Omental fat pad (tissue), 4 donors: ENCODE results near the gene BEAN1. TPM values are rescaled to one million over a fixed set of nuclear protein-coding genes. Genes with fewer than 3 reads are reported as not detected.

Experiments used
- ATAC-seq: fragments of 150-250 bp; one replicate; pipeline ENCODE4 v1.9.1; 2016; ENCODE audit warnings: mild to moderate bottlenecking, moderate library complexity; ENCODE audit not compliant: low FRiP score
- DNase-seq: peaks from one replicate; pipeline ENCODE4 v3.0.0-alpha.2; 2019; ENCODE audit warnings: low spot score
- total RNA-seq, 4 donors: library from RNA; depleted of rRNA; stranded (reverse); fragments of >200 nt; gene quantifications; one replicate each; pipeline ENCODE4 v1.1.0, GENCODE V29; 2016
- TF ChIP-seq, protein P1 (sequence below), 3 donors: fragments of 450-650 bp; IDR thresholded peaks; one replicate each; pipeline ENCODE4 v1.5.1; 2016 to 2017; ENCODE audit warnings: antibody characterized with exemption in 3 of 3, mild to moderate bottlenecking in 3 of 3, moderate library complexity in 2 of 3

Gene BEAN1
- total RNA-seq, 4 donors from 2014 or later: 0.94 to 2.2 (median 1.3) TPM; not detected in 1

DNA sequence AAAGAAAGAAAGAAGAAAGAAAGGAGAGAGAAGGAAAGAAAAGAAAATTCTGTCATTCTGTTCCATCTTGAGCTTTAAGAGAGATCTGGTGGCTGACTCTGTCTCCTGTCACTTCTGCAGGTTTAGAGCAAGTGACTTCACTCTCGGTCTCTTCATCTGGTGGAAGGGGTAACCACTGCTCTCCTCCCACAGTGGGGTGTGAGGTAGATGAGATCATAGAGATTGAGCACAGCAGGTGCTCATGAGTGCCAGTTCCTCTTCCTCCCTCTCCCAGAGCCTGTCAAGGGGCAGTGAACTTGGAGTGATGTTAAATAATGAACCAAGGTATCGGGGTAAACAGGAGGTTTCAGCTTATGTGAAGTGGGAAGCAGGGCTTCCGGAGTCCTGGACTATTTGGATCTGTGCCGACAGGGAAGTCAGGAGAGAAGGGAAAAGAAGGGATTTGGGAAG is 47.7 kb downstream of the BEAN1 start:
- ATAC-seq (no peak), DNase-seq (no peak)
- TF ChIP-seq, protein P1, sequence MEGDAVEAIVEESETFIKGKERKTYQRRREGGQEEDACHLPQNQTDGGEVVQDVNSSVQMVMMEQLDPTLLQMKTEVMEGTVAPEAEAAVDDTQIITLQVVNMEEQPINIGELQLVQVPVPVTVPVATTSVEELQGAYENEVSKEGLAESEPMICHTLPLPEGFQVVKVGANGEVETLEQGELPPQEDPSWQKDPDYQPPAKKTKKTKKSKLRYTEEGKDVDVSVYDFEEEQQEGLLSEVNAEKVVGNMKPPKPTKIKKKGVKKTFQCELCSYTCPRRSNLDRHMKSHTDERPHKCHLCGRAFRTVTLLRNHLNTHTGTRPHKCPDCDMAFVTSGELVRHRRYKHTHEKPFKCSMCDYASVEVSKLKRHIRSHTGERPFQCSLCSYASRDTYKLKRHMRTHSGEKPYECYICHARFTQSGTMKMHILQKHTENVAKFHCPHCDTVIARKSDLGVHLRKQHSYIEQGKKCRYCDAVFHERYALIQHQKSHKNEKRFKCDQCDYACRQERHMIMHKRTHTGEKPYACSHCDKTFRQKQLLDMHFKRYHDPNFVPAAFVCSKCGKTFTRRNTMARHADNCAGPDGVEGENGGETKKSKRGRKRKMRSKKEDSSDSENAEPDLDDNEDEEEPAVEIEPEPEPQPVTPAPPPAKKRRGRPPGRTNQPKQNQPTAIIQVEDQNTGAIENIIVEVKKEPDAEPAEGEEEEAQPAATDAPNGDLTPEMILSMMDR (IDR thresholded peaks at IDR 0.05): no peak

DNA sequence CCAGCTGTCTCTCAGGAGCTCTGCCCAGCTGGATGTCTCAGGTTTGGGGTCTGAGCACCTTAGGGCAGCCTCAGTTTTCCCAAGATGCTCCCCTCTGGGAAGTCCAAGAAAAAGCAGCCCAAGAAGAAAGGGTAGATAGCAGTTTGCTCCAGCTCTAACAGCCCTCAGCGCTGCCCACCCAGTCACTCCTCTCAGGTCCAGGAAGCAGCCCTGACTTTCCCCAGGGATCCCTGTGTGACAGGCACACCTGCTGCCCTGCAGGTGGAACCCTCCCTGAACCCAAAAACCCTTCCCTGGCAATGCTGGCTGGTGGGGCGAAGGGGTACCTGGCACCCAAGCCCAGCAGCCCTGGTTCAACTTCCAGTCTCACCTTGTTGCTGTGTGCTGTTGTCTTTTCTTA is 48.1 kb downstream of the BEAN1 start:
- TF ChIP-seq, protein P1 (IDR thresholded peaks at IDR 0.05): no peak
- DNase-seq (no peak), ATAC-seq (no peak)

DNA sequence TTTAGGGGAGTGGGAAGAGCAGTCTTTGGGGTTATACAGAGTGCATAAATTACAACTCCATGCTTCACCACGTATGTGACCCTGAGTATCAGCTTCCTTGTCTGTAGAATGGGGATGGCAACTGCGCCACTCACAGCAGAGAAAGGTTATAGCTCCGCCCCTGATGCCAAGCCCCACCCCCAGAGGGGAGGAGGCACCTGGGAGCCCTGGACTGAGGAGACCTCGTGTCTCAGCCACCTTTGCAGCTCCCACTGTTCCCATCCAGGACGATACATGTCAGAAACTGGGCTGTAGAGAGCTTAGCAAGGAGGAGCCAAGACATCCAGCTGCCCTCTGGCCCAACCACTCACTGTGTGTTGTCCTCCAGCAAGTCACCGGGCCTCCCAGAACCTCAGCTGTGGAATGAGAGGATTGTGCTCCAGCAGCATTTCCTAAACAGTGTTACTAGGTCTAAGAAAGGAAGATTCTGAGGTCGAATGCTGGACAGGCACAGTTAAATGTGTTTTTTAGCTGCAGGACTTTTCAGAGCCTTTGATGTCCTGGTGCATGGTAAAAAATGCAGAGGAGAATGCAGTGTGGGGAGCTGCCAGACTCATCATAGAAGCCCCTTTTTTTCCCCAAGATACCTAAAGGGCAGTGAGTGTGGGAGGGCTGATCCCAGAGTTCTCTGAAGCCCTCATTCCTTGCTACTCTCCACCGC is 49.4 kb downstream of the BEAN1 start:
- ATAC-seq (no peak), DNase-seq (no peak)
- TF ChIP-seq, protein P1 (IDR thresholded peaks at IDR 0.05): no peak

DNA sequence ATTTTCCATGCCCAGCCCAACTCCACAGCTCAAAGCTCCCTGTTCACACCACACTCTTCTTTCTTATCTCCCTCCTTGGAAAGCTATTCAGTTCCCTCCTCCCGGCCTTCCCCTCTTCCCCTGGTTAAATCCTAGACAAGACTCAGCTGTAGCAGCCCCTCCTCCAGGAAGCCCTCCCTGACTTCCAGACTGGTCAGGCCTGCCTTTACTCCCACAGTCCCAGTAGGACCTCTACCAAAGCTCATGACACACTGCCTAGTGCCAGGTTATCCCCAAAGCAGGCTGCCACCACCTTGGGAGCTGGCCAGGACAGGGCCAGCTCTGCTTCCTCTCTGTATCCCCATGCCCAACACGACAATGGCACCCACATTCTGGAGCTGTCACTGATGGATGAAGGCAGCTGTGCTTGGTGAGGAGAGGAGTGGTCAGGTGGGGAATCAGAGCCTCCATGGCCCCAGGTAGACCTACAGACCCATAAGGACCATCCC is 50.0 kb downstream of the BEAN1 start:
- no peak for DNase-seq
- no peak for ATAC-seq
- TF ChIP-seq, protein P1 (IDR thresholded peaks at IDR 0.05): no peak

DNA sequence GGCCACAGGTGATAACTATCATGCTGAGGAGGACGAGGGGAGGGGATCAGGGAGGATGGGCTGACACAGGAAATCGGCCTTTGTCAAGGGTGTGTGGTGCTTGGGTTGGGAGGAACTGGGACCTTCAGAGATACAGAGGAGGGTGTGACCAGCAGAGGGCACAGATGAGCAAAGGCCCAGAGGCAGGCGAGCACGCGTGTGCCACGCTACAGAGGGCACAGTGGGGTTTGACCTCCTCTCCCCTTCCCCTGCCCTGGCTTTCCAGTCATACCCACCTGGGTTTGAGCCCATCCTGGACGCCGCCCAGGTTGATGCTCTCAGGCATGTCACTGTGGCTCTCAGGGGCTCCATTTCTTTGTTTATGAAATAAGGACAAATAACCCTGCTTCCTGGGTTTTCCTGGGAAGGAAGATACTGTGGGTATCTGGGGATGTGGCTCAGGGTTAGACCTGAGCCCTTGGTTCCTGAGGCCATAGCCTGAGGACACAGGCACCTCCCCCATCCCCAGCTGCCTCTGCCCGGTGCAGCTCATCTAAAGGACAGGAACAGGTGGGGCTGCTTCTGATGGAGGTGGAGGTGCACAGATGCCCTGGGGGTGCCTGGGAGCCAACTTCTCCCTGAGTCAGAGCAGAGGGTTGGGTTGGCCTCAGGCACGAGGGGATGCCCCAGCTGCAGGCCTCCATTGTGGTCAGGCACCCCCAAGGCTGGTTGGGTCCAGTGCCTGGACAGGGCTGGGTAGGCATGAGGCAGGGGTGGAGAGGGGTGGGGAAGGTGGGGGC is 51.8 kb downstream of the BEAN1 start:
- TF ChIP-seq, protein P1 (IDR thresholded peaks at IDR 0.05): no peak
- DNase-seq (peak; percentile 69), ATAC-seq (peak; percentile 58)

DNA sequence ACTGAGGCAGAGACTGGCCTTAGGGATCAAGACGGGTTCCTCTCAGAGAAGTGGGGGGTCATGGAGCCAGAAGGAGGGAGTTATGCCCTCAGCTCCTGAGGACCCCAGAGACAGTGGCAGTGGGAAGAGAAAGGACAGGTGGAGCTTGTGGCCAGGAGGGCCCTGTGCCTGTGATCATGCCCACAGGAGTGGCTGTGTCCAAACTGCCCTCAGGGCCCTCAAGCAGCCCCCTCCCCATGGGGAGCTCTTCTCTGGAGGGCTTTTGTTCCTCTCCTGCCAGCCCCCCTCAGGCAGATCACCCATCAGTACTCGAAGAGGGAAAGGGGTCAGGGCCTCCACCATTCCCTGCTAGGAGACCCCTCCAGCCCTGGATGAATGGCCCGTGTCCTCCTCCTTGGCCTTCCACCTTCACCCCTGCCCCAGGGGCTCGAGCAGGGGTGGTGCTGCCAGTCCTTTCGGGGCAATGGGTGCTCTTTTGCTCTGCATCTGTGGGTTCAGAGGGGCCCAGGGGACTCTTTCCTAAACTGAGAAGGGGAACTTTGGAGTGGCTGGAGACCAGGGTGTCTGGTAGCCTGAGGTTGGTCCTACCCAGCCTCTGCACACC is 52.7 kb downstream of the BEAN1 start:
- no peak for DNase-seq
- no peak for ATAC-seq
- TF ChIP-seq, protein P1 (IDR thresholded peaks at IDR 0.05): no peak
